ENCODE data around the gene MPRIP. TPM values are rescaled to one million over a fixed set of nuclear protein-coding genes. Genes with fewer than 3 reads are reported as not detected.

Gene MPRIP
- total RNA-seq, 1 experiment from 2014 or later: 1,274 TPM

DNA sequence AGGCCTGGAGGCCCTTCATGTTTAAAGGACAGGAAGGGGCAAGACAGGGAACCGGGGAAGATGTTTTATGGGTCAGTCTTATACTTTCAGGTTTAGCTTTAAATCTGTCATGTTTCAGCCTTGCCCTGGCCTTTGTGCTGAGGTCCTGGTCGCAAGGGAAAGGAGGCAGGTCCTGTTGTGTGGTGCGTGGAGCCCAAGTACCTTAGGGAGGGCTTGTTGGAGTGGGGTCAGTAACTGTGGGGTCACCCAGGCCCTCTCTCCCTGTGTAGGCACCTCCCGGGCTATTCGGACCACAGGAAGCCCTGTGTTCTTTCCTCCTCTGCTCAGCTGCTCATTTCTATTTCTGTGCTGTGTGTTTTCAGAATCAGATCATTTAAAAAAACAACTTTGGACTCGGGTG lies 42.7 kb downstream of the MPRIP start:
- H3K9me2 ChIP-seq (replicated peaks; ENCODE audit: low read length): no peaks in the 10 kb centered on the region
- peaks cover 100% of the 10 kb centered on the region for H3K79me2 ChIP-seq (ENCODE audit: low read length)
- ChIA-PET CTCF (no interaction called here), POLR2A (ENCODE audit: unreplicated experiment) (no interaction called here)
- peaks cover 92% of the 10 kb centered on the region for H4K20me1 ChIP-seq (ENCODE audit: low read length)
- no peaks in the 10 kb centered on the region for H3K9me3 ChIP-seq (ENCODE audit: low read length)
- H3K9ac ChIP-seq (ENCODE audit: low read length): no peak overlapping the region
- H3K36me3 ChIP-seq (ENCODE audit: low read depth, low read length): peaks cover 93% of the 10 kb centered on the region
- TF ChIP-seq, protein P1, sequence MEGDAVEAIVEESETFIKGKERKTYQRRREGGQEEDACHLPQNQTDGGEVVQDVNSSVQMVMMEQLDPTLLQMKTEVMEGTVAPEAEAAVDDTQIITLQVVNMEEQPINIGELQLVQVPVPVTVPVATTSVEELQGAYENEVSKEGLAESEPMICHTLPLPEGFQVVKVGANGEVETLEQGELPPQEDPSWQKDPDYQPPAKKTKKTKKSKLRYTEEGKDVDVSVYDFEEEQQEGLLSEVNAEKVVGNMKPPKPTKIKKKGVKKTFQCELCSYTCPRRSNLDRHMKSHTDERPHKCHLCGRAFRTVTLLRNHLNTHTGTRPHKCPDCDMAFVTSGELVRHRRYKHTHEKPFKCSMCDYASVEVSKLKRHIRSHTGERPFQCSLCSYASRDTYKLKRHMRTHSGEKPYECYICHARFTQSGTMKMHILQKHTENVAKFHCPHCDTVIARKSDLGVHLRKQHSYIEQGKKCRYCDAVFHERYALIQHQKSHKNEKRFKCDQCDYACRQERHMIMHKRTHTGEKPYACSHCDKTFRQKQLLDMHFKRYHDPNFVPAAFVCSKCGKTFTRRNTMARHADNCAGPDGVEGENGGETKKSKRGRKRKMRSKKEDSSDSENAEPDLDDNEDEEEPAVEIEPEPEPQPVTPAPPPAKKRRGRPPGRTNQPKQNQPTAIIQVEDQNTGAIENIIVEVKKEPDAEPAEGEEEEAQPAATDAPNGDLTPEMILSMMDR (conservative IDR thresholded peaks at IDR 0.05; ENCODE audit: low read depth, low read length): no peak
- TF ChIP-seq EZH2phosphoT487 (IDR thresholded peaks at IDR 0.05; ENCODE audit: borderline replicate concordance, low read length) (no peak), EZH2 (IDR thresholded peaks at IDR 0.05; ENCODE audit: low read length, unreplicated experiment) (no peak)
- H3F3A ChIP-seq (ENCODE audit: low read length, unreplicated experiment): peaks cover 19% of the 10 kb centered on the region
- H2AFZ ChIP-seq (ENCODE audit: low read length): no peak overlapping the region
- H3K27me3 ChIP-seq (ENCODE audit: low read length): no peaks in the 10 kb centered on the region
- ATAC-seq: no peak
- no TSS peak for BruUV-seq (replicated peaks)
- H3K4me1 ChIP-seq (ENCODE audit: insufficient read depth, low read length): peaks cover 20% of the 10 kb centered on the region
- no peak overlapping the region for H3K4me3 ChIP-seq (ENCODE audit: low read length)
- H3K27ac ChIP-seq (ENCODE audit: low read length): no peak overlapping the region
- no peak for DNase-seq
- intact Hi-C loops (cut with micrococcal nuclease): no loop called here
- H3K4me2 ChIP-seq (ENCODE audit: low read length): no peak overlapping the region

DNA sequence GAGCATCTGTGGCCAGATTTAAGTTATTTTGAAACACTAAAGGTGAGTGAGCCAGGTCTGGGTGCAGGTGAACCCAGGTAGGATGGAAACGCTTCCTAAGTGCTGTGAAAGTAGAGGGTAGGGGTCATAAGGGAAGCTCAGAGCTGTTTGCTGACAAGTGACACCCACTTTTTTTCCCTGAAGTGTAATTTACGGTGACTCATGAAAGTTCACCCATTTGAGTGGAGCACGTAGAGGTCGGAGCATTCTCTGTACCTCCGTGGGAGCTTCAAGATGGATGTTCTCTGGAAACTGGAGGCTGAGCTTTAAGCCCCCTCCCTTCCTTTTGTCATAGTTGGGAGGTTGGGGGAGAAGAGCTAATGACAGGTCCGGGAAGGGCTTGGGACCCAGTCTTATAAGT lies 44.3 kb downstream of the MPRIP start:
- no peaks in the 10 kb centered on the region for H3K9me3 ChIP-seq (ENCODE audit: low read length)
- H3K4me1 ChIP-seq (ENCODE audit: insufficient read depth, low read length): peaks cover 33% of the 10 kb centered on the region
- H3K27me3 ChIP-seq (ENCODE audit: low read length): no peaks in the 10 kb centered on the region
- H3K79me2 ChIP-seq (ENCODE audit: low read length): peaks cover 100% of the 10 kb centered on the region
- no peak overlapping the region for H3K4me3 ChIP-seq (ENCODE audit: low read length)
- H3K4me2 ChIP-seq (ENCODE audit: low read length): no peak overlapping the region
- intact Hi-C loops (cut with micrococcal nuclease): no loop called here
- no peak overlapping the region for H2AFZ ChIP-seq (ENCODE audit: low read length)
- no TSS peak for BruUV-seq (replicated peaks)
- peaks cover 20% of the 10 kb centered on the region for H3F3A ChIP-seq (ENCODE audit: low read length, unreplicated experiment)
- no peaks in the 10 kb centered on the region for H3K9me2 ChIP-seq (replicated peaks; ENCODE audit: low read length)
- DNase-seq: no peak
- 0 out of 2 replicates have a peak overlapping the region, but pooled peaks have one; percentile 0 for H3K27ac ChIP-seq (ENCODE audit: low read length)
- H3K9ac ChIP-seq (ENCODE audit: low read length): no peak overlapping the region
- TF ChIP-seq EZH2 (IDR thresholded peaks at IDR 0.05; ENCODE audit: low read length, unreplicated experiment): no peak
- TF ChIP-seq, protein P1 (conservative IDR thresholded peaks at IDR 0.05; ENCODE audit: low read depth, low read length): no peak
- TF ChIP-seq EZH2phosphoT487 (IDR thresholded peaks at IDR 0.05; ENCODE audit: borderline replicate concordance, low read length): no peak
- ATAC-seq: no peak
- ChIA-PET CTCF (no interaction called here), POLR2A (ENCODE audit: unreplicated experiment) (no interaction called here)
- H3K36me3 ChIP-seq (ENCODE audit: low read depth, low read length): peaks cover 93% of the 10 kb centered on the region
- peaks cover 92% of the 10 kb centered on the region for H4K20me1 ChIP-seq (ENCODE audit: low read length)

DNA sequence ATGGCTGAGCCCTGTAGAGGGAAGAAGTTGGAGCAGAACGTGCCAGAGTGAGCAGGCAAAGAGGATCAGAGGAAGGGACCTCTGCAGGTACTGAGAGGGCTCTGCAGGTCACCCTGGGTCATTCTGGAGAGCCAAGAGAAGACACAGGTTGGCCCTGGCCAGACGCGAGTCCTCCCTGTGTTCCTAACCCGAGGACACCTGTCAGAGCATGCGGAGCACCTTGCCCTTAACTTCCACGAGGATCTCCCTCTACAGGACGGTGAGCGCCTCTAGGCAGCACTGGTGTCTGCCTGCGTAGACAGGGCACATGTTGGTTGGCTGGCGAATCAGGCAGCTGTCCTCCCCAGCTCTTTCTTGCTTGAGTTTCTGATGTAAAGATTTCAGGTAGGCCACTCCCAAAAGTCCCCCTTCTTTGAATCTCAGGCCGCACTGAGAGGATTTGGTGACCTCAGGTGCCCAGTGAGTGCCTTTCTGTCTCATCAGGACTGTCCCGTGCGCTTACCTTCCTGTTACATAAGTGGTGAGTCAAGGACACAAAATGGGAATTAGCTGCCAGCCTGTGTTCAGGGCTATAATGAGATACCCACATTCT lies 45.3 kb downstream of the MPRIP start:
- Histone ChIP-seq H3F3A (ENCODE audit: low read length, unreplicated experiment) (peaks cover 26% of the 10 kb centered on the region), H2AFZ (ENCODE audit: low read length) (no peak overlapping the region), H3K27ac (ENCODE audit: low read length) (no peak overlapping the region), H4K20me1 (ENCODE audit: low read length) (peaks cover 96% of the 10 kb centered on the region), H3K4me1 (ENCODE audit: insufficient read depth, low read length) (peaks cover 33% of the 10 kb centered on the region), H3K9me2 (replicated peaks; ENCODE audit: low read length) (no peaks in the 10 kb centered on the region), H3K4me3 (ENCODE audit: low read length) (no peak overlapping the region), H3K27me3 (ENCODE audit: low read length) (no peaks in the 10 kb centered on the region), H3K4me2 (ENCODE audit: low read length) (no peak overlapping the region), H3K79me2 (ENCODE audit: low read length) (peaks cover 100% of the 10 kb centered on the region), H3K9ac (ENCODE audit: low read length) (no peak overlapping the region), H3K9me3 (ENCODE audit: low read length) (no peaks in the 10 kb centered on the region), H3K36me3 (ENCODE audit: low read depth, low read length) (peaks cover 97% of the 10 kb centered on the region)
- ChIA-PET POLR2A (ENCODE audit: unreplicated experiment) (no interaction called here), CTCF (no interaction called here)
- BruUV-seq (replicated peaks): no TSS peak
- intact Hi-C loops (cut with micrococcal nuclease): no loop called here
- ATAC-seq: peak; percentile 11; the same call in 1 of the 2 replicates
- DNase-seq: no peak
- TF ChIP-seq, protein P1 (conservative IDR thresholded peaks at IDR 0.05; ENCODE audit: low read depth, low read length): 0 out of 2 replicates have a peak, but pooled peaks have one; percentile 14
- no peak for TF ChIP-seq EZH2phosphoT487 (IDR thresholded peaks at IDR 0.05; ENCODE audit: borderline replicate concordance, low read length)
